GM23338 (cell line): ENCODE measurements around the gene OTUD6A. TPM values are rescaled to one million over a fixed set of nuclear protein-coding genes. Genes with fewer than 3 reads are reported as not detected.

Source experiments
- ATAC-seq: fragments of 200-7000 bp; cut with Tn5 transposase; 3 replicates; pipeline ENCODE4 v1.9.1; 2020
- DNase-seq: peaks from one replicate; pipeline ENCODE4 v3.0.0-alpha.2; 2015; ENCODE audit warnings: low spot score
- H2AFZ ChIP-seq: fragments of 200-600 bp; sonication (generic); 2 replicates; pipeline ENCODE4 v1.8.0; 2016; ENCODE audit warnings: antibody characterized with exemption, mild to moderate bottlenecking, moderate library complexity
- H3F3A ChIP-seq: fragments of 200-600 bp; sonication (generic); replicated peaks from 2 replicates; pipeline ENCODE4 v1.8.0; 2017; ENCODE audit warnings: antibody characterized with exemption, mixed run types, low read depth
- H3K27ac ChIP-seq: fragments of 200-600 bp; sonication (generic); 2 replicates; pipeline ENCODE4 v1.6.1; 2016; ENCODE audit warnings: low read depth
- H3K27me3 ChIP-seq: fragments of 200-600 bp; sonication (generic); 2 replicates; pipeline ENCODE4 v1.8.0; 2016; ENCODE audit warnings: mild to moderate bottlenecking, mixed run types, moderate library complexity; ENCODE audit not compliant: insufficient read depth
- H3K36me3 ChIP-seq: fragments of 200-600 bp; sonication (generic); 2 replicates; pipeline ENCODE4 v1.8.0; 2016; ENCODE audit warnings: mild to moderate bottlenecking; ENCODE audit not compliant: insufficient read depth
- H3K4me1 ChIP-seq: fragments of 200-600 bp; sonication (generic); 2 replicates; pipeline ENCODE4 v1.8.0; 2016; ENCODE audit warnings: mild to moderate bottlenecking, moderate library complexity; ENCODE audit not compliant: insufficient read depth
- H3K4me2 ChIP-seq: fragments of 200-600 bp; sonication (generic); 2 replicates; pipeline ENCODE4 v1.7.1; 2017; ENCODE audit warnings: mixed run types
- H3K4me3 ChIP-seq: fragments of 200-600 bp; sonication (generic); 2 replicates; pipeline ENCODE4 v1.6.1; 2016; ENCODE audit warnings: mixed run types
- H3K79me2 ChIP-seq: fragments of 200-600 bp; sonication (generic); replicated peaks from 2 replicates; pipeline ENCODE4 v1.8.0; 2017; ENCODE audit warnings: mild to moderate bottlenecking; ENCODE audit not compliant: insufficient read depth
- H3K9me2 ChIP-seq: fragments of 200-600 bp; sonication (generic); 2 replicates; pipeline ENCODE4 v1.8.0; 2017; ENCODE audit not compliant: insufficient read depth
- H4K20me1 ChIP-seq: fragments of 200-600 bp; sonication (generic); replicated peaks from 2 replicates; pipeline ENCODE4 v1.8.0; 2017; ENCODE audit warnings: mild to moderate bottlenecking; ENCODE audit not compliant: insufficient read depth
- H3K27ac Mint-ChIP-seq: 2 replicates; pipeline ENCODE4 v1.8.0; 2020; ENCODE audit warnings: inconsistent platforms, mild to moderate bottlenecking, moderate library complexity, mixed read lengths
- H3K27me3 Mint-ChIP-seq: 3 replicates; pipeline ENCODE4 v1.8.0; 2022; ENCODE audit warnings: low read depth, mild to moderate bottlenecking, moderate library complexity, mixed read lengths, inconsistent platforms; ENCODE audit not compliant: insufficient read depth, poor library complexity
- H3K36me3 Mint-ChIP-seq: 3 replicates; pipeline ENCODE4 v1.8.0; 2021; ENCODE audit warnings: low read depth, mild to moderate bottlenecking, inconsistent platforms, moderate library complexity, mixed read lengths
- H3K4me1 Mint-ChIP-seq: 3 replicates; pipeline ENCODE4 v1.8.0; 2020; ENCODE audit warnings: mild to moderate bottlenecking, inconsistent platforms, mixed read lengths
- H3K4me3 Mint-ChIP-seq: 3 replicates; pipeline ENCODE4 v1.8.0; 2021; ENCODE audit warnings: moderate library complexity, mild to moderate bottlenecking, inconsistent platforms, mixed read lengths
- H3K9me3 Mint-ChIP-seq: 3 replicates; pipeline ENCODE4 v1.8.0; 2020; ENCODE audit warnings: moderate library complexity, mild to moderate bottlenecking, inconsistent platforms, mixed read lengths
- CREB1 ChIP-seq: fragments of 250-450 bp; sonication (Bioruptor Pico); IDR thresholded peaks from 2 replicates; pipeline ENCODE4 v1.5.0; 2020; ENCODE audit warnings: low read depth, mild to moderate bottlenecking, moderate library complexity
- EZH2 ChIP-seq: fragments of 200-600 bp; sonication (generic); IDR thresholded peaks from one replicate; pipeline ENCODE4 v1.8.0; 2017; ENCODE audit warnings: antibody characterized with exemption, mild to moderate bottlenecking, low read depth; ENCODE audit not compliant: unreplicated experiment
- EZH2phosphoT487 ChIP-seq: fragments of 200-600 bp; sonication (generic); IDR thresholded peaks from one replicate; pipeline ENCODE4 v1.8.1; 2018; ENCODE audit warnings: antibody characterized with exemption; ENCODE audit not compliant: unreplicated experiment
- NANOG ChIP-seq: IDR thresholded peaks from 2 replicates; pipeline ENCODE4 v1.6.1; 2016; ENCODE audit warnings: antibody characterized with exemption, borderline replicate concordance
- STAT1 ChIP-seq: IDR thresholded peaks from one replicate; pipeline ENCODE4 v1.6.1; 2016; ENCODE audit warnings: antibody characterized with exemption; ENCODE audit not compliant: unreplicated experiment
- ZNF114 ChIP-seq: fragments of 250-450 bp; sonication (Bioruptor Pico); IDR thresholded peaks from 2 replicates; pipeline ENCODE4 v1.5.0; 2020; ENCODE audit warnings: mild to moderate bottlenecking, moderate library complexity
- ZNF331 ChIP-seq: fragments of 250-450 bp; sonication (Bioruptor Pico); IDR thresholded peaks from 2 replicates; pipeline ENCODE4 v1.5.0; 2020; ENCODE audit warnings: low read depth, mild to moderate bottlenecking, moderate library complexity
- polyA plus RNA-seq: library from polyadenylated mRNA; unstranded; fragments of >200 nt; fragmentation: Nextera tagmentation; extraction: Ambion mirVana; gene quantifications from 2 replicates; pipeline ENCODE4 v1.2.1, GENCODE V29; 2016
- total RNA-seq: library from RNA; depleted of rRNA; stranded (reverse); fragments of >200 nt; shearing (Covaris generic); gene quantifications from 2 replicates; pipeline ENCODE4 v1.2.3, GENCODE V29; 2014
- TF ChIP-seq, protein P1 (sequence below): IDR thresholded peaks from one replicate; pipeline ENCODE4 v1.6.1; 2018; ENCODE audit warnings: antibody characterized with exemption; ENCODE audit not compliant: unreplicated experiment

The OTUD6A gene
- total and polyA plus RNA-seq, 2 experiments from 2014 or later = 0.17 TPM; not detected in 1

DNA sequence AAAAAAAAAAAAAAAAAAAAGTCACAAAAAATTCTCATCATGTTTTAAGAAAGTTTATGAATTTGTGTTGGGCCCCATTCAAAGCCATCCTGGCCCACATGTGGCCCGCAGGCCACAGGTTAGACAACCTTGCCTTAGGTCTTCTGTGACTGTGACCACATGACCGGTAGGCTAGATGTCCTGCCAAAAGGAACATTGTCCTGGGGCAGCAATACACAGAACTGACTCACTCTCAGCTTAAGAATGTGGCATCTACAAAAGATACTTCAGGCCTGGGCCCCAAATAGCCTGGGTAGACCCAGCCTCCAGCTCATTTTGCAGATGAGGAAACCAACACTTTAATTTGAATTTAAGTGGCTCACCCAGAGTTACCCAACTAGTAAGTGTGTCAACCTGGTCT, 22.5 kb upstream of the OTUD6A start:
- Histone ChIP-seq H3K4me2 (no peak overlapping the region), H3K9me2 (no peaks in the 10 kb centered on the region), H3K27me3 (no peaks in the 10 kb centered on the region), H3K4me1 (no peaks in the 10 kb centered on the region), H2AFZ (no peak overlapping the region), H3F3A (no peaks in the 10 kb centered on the region), H4K20me1 (no peaks in the 10 kb centered on the region), H3K36me3 (no peaks in the 10 kb centered on the region), H3K79me2 (no peaks in the 10 kb centered on the region), H3K4me3 (no peak overlapping the region), H3K27ac (no peak overlapping the region)
- no peak for DNase-seq
- no peaks in the 10 kb centered on the region for H3K36me3 Mint-ChIP-seq
- peaks cover 2% of the 10 kb centered on the region for H3K27me3 Mint-ChIP-seq
- no peak overlapping the region for H3K4me3 Mint-ChIP-seq
- peaks cover 2% of the 10 kb centered on the region for H3K4me1 Mint-ChIP-seq
- no peak for TF ChIP-seq NANOG
- TF ChIP-seq ZNF331 (CRISPR knock-in tag) = no peak
- ATAC-seq = no peak
- no peaks in the 10 kb centered on the region for H3K9me3 Mint-ChIP-seq
- H3K27ac Mint-ChIP-seq = no peak overlapping the region

DNA sequence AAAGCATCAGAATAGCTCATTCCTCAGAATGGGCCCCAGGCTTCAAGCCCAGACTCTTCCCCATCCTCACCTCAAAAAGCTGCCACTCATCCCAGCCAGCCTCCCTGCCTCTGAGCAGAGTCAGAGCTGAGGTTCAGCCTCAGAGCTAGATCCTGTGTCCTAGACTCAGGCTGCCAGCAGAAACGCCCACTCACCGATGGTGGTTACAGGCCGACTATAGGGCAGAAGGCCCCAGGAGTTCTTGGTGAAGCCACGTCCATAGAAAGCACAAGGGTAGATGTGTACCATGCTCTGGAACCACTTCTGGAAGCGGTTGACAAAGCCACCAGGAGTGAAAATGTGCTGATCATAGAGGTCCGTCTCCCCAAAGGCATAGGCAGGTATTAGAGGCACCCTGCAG, 20.3 kb upstream of the OTUD6A start:
- Mint-ChIP-seq H3K9me3 (no peaks in the 10 kb centered on the region), H3K36me3 (no peaks in the 10 kb centered on the region), H3K4me3 (no peak overlapping the region), H3K27me3 (peaks cover 2% of the 10 kb centered on the region), H3K27ac (no peak overlapping the region), H3K4me1 (peaks cover 2% of the 10 kb centered on the region)
- H3F3A ChIP-seq = no peaks in the 10 kb centered on the region
- H3K79me2 ChIP-seq = no peaks in the 10 kb centered on the region
- H3K4me3 ChIP-seq = no peak overlapping the region
- no peak overlapping the region for H3K27ac ChIP-seq
- H3K4me1 ChIP-seq = no peaks in the 10 kb centered on the region
- no peak overlapping the region for H2AFZ ChIP-seq
- H3K9me2 ChIP-seq = no peaks in the 10 kb centered on the region
- no peaks in the 10 kb centered on the region for H3K27me3 ChIP-seq
- H3K4me2 ChIP-seq = no peak overlapping the region
- no peaks in the 10 kb centered on the region for H4K20me1 ChIP-seq
- ATAC-seq (no peak), DNase-seq (no peak)
- no peaks in the 10 kb centered on the region for H3K36me3 ChIP-seq
- TF ChIP-seq ZNF114 (CRISPR knock-in tag) (no peak), EZH2 (no peak), EZH2phosphoT487 (no peak), STAT1 (no peak), CREB1 (no peak)
- TF ChIP-seq, protein P1, sequence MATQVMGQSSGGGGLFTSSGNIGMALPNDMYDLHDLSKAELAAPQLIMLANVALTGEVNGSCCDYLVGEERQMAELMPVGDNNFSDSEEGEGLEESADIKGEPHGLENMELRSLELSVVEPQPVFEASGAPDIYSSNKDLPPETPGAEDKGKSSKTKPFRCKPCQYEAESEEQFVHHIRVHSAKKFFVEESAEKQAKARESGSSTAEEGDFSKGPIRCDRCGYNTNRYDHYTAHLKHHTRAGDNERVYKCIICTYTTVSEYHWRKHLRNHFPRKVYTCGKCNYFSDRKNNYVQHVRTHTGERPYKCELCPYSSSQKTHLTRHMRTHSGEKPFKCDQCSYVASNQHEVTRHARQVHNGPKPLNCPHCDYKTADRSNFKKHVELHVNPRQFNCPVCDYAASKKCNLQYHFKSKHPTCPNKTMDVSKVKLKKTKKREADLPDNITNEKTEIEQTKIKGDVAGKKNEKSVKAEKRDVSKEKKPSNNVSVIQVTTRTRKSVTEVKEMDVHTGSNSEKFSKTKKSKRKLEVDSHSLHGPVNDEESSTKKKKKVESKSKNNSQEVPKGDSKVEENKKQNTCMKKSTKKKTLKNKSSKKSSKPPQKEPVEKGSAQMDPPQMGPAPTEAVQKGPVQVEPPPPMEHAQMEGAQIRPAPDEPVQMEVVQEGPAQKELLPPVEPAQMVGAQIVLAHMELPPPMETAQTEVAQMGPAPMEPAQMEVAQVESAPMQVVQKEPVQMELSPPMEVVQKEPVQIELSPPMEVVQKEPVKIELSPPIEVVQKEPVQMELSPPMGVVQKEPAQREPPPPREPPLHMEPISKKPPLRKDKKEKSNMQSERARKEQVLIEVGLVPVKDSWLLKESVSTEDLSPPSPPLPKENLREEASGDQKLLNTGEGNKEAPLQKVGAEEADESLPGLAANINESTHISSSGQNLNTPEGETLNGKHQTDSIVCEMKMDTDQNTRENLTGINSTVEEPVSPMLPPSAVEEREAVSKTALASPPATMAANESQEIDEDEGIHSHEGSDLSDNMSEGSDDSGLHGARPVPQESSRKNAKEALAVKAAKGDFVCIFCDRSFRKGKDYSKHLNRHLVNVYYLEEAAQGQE = no peak
